A549 (cell line): ENCODE measurements around the gene ICAM3. TPM values are rescaled to one million over a fixed set of nuclear protein-coding genes. Genes with fewer than 3 reads are reported as not detected.

Experiments
- polyA plus RNA-seq, 4 experiments: library from polyadenylated mRNA; depleted of rRNA in 3 of 4; stranded (reverse); fragments of >200 nt; fragmentation: RNase III in 1 of 4; extraction: RNeasy Plus Mini Kit Qiagen cat#74134 plus additional on column Dnase treatment in 1 of 4; gene quantifications; 2 replicates in 3 of 4; 3 replicates in 1 of 4; pipeline ENCODE4 v1.2.3, GENCODE V29; 2011 to 2017
- small RNA-seq, 6 experiments: library from RNA; depleted of rRNA; stranded (forward); fragments of <200 nt; gene quantifications; one replicate each; pipeline ENCODE3, GENCODE V24; 2012

ICAM3 gene
- polyA plus RNA-seq, 2 of the 4 experiments (the other 2 are of a cell fraction), result 4.7 to 7.3 TPM

Small RNAs within 50 kb of the gene (small RNA-seq; reads per million reads assigned to genes)
- gene AC011511.1 (0 reads per million in 6 experiments), gene AC011511.4 (0 reads per million in 6 experiments)

Other genes with a start within 250 kb of the ICAM3 start
- 0.04 and 0.19 TPM in 2 replicates for gene ANGPTL6, start 236.9 kb downstream of the ICAM3 start, polyA plus RNA-seq (2011; rRNA removed)
- gene ANGPTL6, start 236.9 kb downstream of the ICAM3 start, polyA plus RNA-seq (2017; fragmentation: RNase III; extraction: RNeasy Plus Mini Kit Qiagen cat#74134 plus additional on column Dnase treatment), result 0.12 to 0.31 TPM (median 0.18 TPM) in 3 replicates
- gene PPAN, start 233.3 kb downstream of the ICAM3 start, polyA plus RNA-seq (2011; rRNA removed), result 26.6 and 30.8 TPM in 2 replicates
- 64.0 to 68.1 TPM (median 65.0 TPM) in 3 replicates for gene PPAN, start 233.3 kb downstream of the ICAM3 start, polyA plus RNA-seq (2017; fragmentation: RNase III; extraction: RNeasy Plus Mini Kit Qiagen cat#74134 plus additional on column Dnase treatment)
- 1.9 and 2.3 TPM in 2 replicates for gene P2RY11, start 227.9 kb downstream of the ICAM3 start, polyA plus RNA-seq (2011; rRNA removed)
- gene P2RY11, start 227.9 kb downstream of the ICAM3 start, polyA plus RNA-seq (2017; fragmentation: RNase III; extraction: RNeasy Plus Mini Kit Qiagen cat#74134 plus additional on column Dnase treatment), result 5.8 to 9.0 TPM (median 6.4 TPM) in 3 replicates
- 60.9 and 81.6 TPM in 2 replicates for gene EIF3G, start 219.7 kb downstream of the ICAM3 start, polyA plus RNA-seq (2011; rRNA removed)
- 147 to 160 TPM (median 151 TPM) in 3 replicates for gene EIF3G, start 219.7 kb downstream of the ICAM3 start, polyA plus RNA-seq (2017; fragmentation: RNase III; extraction: RNeasy Plus Mini Kit Qiagen cat#74134 plus additional on column Dnase treatment)
- 85.2 and 86.2 TPM in 2 replicates for gene DNMT1, start 144.7 kb downstream of the ICAM3 start, polyA plus RNA-seq (2011; rRNA removed)
- gene DNMT1, start 144.7 kb downstream of the ICAM3 start, polyA plus RNA-seq (2017; fragmentation: RNase III; extraction: RNeasy Plus Mini Kit Qiagen cat#74134 plus additional on column Dnase treatment), result 85.2 to 90.5 TPM (median 86.3 TPM) in 3 replicates
- gene S1PR2, start 108.3 kb downstream of the ICAM3 start, polyA plus RNA-seq (2011; rRNA removed), result 0.72 and 0.85 TPM in 2 replicates
- 0.87 to 0.96 TPM (median 0.93 TPM) in 3 replicates for gene S1PR2, start 108.3 kb downstream of the ICAM3 start, polyA plus RNA-seq (2017; fragmentation: RNase III; extraction: RNeasy Plus Mini Kit Qiagen cat#74134 plus additional on column Dnase treatment)
- 25.9 and 26.4 TPM in 2 replicates for gene MRPL4, start 87.4 kb downstream of the ICAM3 start, polyA plus RNA-seq (2011; rRNA removed)
- 51.4 to 52.2 TPM (median 51.8 TPM) in 3 replicates for gene MRPL4, start 87.4 kb downstream of the ICAM3 start, polyA plus RNA-seq (2017; fragmentation: RNase III; extraction: RNeasy Plus Mini Kit Qiagen cat#74134 plus additional on column Dnase treatment)
- 1.4 and 3.5 TPM in 2 replicates for gene ICAM1, start 68.5 kb downstream of the ICAM3 start, polyA plus RNA-seq (2011; rRNA removed)
- gene ICAM1, start 68.5 kb downstream of the ICAM3 start, polyA plus RNA-seq (2017; fragmentation: RNase III; extraction: RNeasy Plus Mini Kit Qiagen cat#74134 plus additional on column Dnase treatment), result 1.2 to 2.6 TPM (median 1.5 TPM) in 3 replicates
- gene ICAM4, start 52.7 kb downstream of the ICAM3 start, polyA plus RNA-seq (2011; rRNA removed), result not detected in 2 replicates
- gene ICAM4, start 52.7 kb downstream of the ICAM3 start, polyA plus RNA-seq (2017; fragmentation: RNase III; extraction: RNeasy Plus Mini Kit Qiagen cat#74134 plus additional on column Dnase treatment), result not detected in 3 replicates
- gene ICAM5, start 49.7 kb downstream of the ICAM3 start, polyA plus RNA-seq (2011; rRNA removed), result 0.35 and 0.58 TPM in 2 replicates
- gene ICAM5, start 49.7 kb downstream of the ICAM3 start, polyA plus RNA-seq (2017; fragmentation: RNase III; extraction: RNeasy Plus Mini Kit Qiagen cat#74134 plus additional on column Dnase treatment), result 0.77 to 1.5 TPM (median 0.81 TPM) in 3 replicates
- gene ZGLP1, start 29.8 kb downstream of the ICAM3 start, polyA plus RNA-seq (2011; rRNA removed), result 0.84 and 1.2 TPM in 2 replicates
- gene ZGLP1, start 29.8 kb downstream of the ICAM3 start, polyA plus RNA-seq (2017; fragmentation: RNase III; extraction: RNeasy Plus Mini Kit Qiagen cat#74134 plus additional on column Dnase treatment), result 1.7 to 2.1 TPM (median 1.9 TPM) in 3 replicates
- gene FDX2, start 23.6 kb downstream of the ICAM3 start, polyA plus RNA-seq (2011; rRNA removed), result 9.9 and 13.1 TPM in 2 replicates
- 22.2 to 25.8 TPM (median 23.5 TPM) in 3 replicates for gene FDX2, start 23.6 kb downstream of the ICAM3 start, polyA plus RNA-seq (2017; fragmentation: RNase III; extraction: RNeasy Plus Mini Kit Qiagen cat#74134 plus additional on column Dnase treatment)
- gene RAVER1, start 6.1 kb downstream of the ICAM3 start, polyA plus RNA-seq (2011; rRNA removed), result 1.8 and 3.0 TPM in 2 replicates
- gene RAVER1, start 6.1 kb downstream of the ICAM3 start, polyA plus RNA-seq (2017; fragmentation: RNase III; extraction: RNeasy Plus Mini Kit Qiagen cat#74134 plus additional on column Dnase treatment), result 20.4 to 22.1 TPM (median 21.4 TPM) in 3 replicates
- 17.0 and 41.4 TPM in 2 replicates for gene TYK2, start 40.9 kb upstream of the ICAM3 start, polyA plus RNA-seq (2011; rRNA removed)
- 51.9 to 65.6 TPM (median 57.1 TPM) in 3 replicates for gene TYK2, start 40.9 kb upstream of the ICAM3 start, polyA plus RNA-seq (2017; fragmentation: RNase III; extraction: RNeasy Plus Mini Kit Qiagen cat#74134 plus additional on column Dnase treatment)
- 125 and 152 TPM in 2 replicates for gene CDC37, start 63.9 kb upstream of the ICAM3 start, polyA plus RNA-seq (2011; rRNA removed)
- gene CDC37, start 63.9 kb upstream of the ICAM3 start, polyA plus RNA-seq (2017; fragmentation: RNase III; extraction: RNeasy Plus Mini Kit Qiagen cat#74134 plus additional on column Dnase treatment), result 214 to 236 TPM (median 220 TPM) in 3 replicates
- 1.2 and 2.2 TPM in 2 replicates for gene PDE4A, start 80.9 kb upstream of the ICAM3 start, polyA plus RNA-seq (2011; rRNA removed)
- gene PDE4A, start 80.9 kb upstream of the ICAM3 start, polyA plus RNA-seq (2017; fragmentation: RNase III; extraction: RNeasy Plus Mini Kit Qiagen cat#74134 plus additional on column Dnase treatment), result 3.7 to 3.9 TPM (median 3.9 TPM) in 3 replicates
- 49.3 and 60.6 TPM in 2 replicates for gene KEAP1, start 163.7 kb upstream of the ICAM3 start, polyA plus RNA-seq (2011; rRNA removed)
- gene KEAP1, start 163.7 kb upstream of the ICAM3 start, polyA plus RNA-seq (2017; fragmentation: RNase III; extraction: RNeasy Plus Mini Kit Qiagen cat#74134 plus additional on column Dnase treatment), result 67.7 to 73.6 TPM (median 72.1 TPM) in 3 replicates
- gene S1PR5, start 177.8 kb upstream of the ICAM3 start, polyA plus RNA-seq (2011; rRNA removed), result 0.99 and 2.1 TPM in 2 replicates
- gene S1PR5, start 177.8 kb upstream of the ICAM3 start, polyA plus RNA-seq (2017; fragmentation: RNase III; extraction: RNeasy Plus Mini Kit Qiagen cat#74134 plus additional on column Dnase treatment), result 3.0 to 3.8 TPM (median 3.1 TPM) in 3 replicates
- 6.9 and 7.3 TPM in 2 replicates for gene ATG4D, start 204.3 kb upstream of the ICAM3 start, polyA plus RNA-seq (2011; rRNA removed)
- gene ATG4D, start 204.3 kb upstream of the ICAM3 start, polyA plus RNA-seq (2017; fragmentation: RNase III; extraction: RNeasy Plus Mini Kit Qiagen cat#74134 plus additional on column Dnase treatment), result 10.4 to 12.4 TPM (median 10.7 TPM) in 3 replicates
- gene KRI1, start 226.4 kb upstream of the ICAM3 start, polyA plus RNA-seq (2011; rRNA removed), result 10.6 and 21.6 TPM in 2 replicates
- gene KRI1, start 226.4 kb upstream of the ICAM3 start, polyA plus RNA-seq (2017; fragmentation: RNase III; extraction: RNeasy Plus Mini Kit Qiagen cat#74134 plus additional on column Dnase treatment), result 23.2 to 25.6 TPM (median 25.2 TPM) in 3 replicates
- 2.6 and 3.1 TPM in 2 replicates for gene CDKN2D, start 229.4 kb upstream of the ICAM3 start, polyA plus RNA-seq (2011; rRNA removed)
- 3.9 to 4.3 TPM (median 4.1 TPM) in 3 replicates for gene CDKN2D, start 229.4 kb upstream of the ICAM3 start, polyA plus RNA-seq (2017; fragmentation: RNase III; extraction: RNeasy Plus Mini Kit Qiagen cat#74134 plus additional on column Dnase treatment)
- gene AP1M2, start 247.7 kb upstream of the ICAM3 start, polyA plus RNA-seq (2011; rRNA removed), result 13.0 and 17.4 TPM in 2 replicates
- 44.8 to 53.1 TPM (median 45.0 TPM) in 3 replicates for gene AP1M2, start 247.7 kb upstream of the ICAM3 start, polyA plus RNA-seq (2017; fragmentation: RNase III; extraction: RNeasy Plus Mini Kit Qiagen cat#74134 plus additional on column Dnase treatment)